NB4 (cell line): ENCODE data around the gene CRYBA2.

Experiments used
- MAX ChIP-seq: IDR thresholded peaks from 2 replicates; pipeline ENCODE4 v1.6.1; 2011; ENCODE audit warnings: low read depth, low read length
- MYC ChIP-seq: IDR thresholded peaks from 2 replicates; pipeline ENCODE4 v1.6.1; 2011; ENCODE audit warnings: low read depth, low read length
- POLR2A ChIP-seq: IDR thresholded peaks from 2 replicates; pipeline ENCODE4 v1.6.1; 2011; ENCODE audit warnings: mild to moderate bottlenecking; ENCODE audit not compliant: insufficient read length; ENCODE audit errors: extremely low read depth
- TF ChIP-seq, protein P1 (sequence below): IDR thresholded peaks from one replicate; pipeline ENCODE4 v1.5.1; 2012; ENCODE audit warnings: low read depth, low read length

DNA sequence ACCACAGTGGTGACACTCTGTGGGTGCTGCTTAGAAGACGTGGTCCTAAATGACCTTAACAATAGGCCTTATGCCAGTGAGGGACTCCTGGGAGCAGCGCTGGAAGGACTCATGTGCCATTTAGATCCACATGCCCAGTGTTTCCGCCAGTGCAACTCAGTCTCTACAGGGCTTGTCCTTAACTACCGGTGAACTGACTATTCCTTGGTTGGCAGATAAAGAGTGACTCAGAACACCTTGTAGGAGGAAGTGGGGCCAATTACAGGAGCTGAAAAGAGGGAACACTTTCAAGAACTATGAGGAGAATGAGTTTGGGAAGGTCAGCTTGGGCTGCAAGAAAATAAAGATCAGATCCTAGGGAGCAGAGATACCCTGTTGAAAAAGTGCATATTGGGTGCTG, 35.6 kb downstream of the CRYBA2 start:
- TF ChIP-seq, protein P1, sequence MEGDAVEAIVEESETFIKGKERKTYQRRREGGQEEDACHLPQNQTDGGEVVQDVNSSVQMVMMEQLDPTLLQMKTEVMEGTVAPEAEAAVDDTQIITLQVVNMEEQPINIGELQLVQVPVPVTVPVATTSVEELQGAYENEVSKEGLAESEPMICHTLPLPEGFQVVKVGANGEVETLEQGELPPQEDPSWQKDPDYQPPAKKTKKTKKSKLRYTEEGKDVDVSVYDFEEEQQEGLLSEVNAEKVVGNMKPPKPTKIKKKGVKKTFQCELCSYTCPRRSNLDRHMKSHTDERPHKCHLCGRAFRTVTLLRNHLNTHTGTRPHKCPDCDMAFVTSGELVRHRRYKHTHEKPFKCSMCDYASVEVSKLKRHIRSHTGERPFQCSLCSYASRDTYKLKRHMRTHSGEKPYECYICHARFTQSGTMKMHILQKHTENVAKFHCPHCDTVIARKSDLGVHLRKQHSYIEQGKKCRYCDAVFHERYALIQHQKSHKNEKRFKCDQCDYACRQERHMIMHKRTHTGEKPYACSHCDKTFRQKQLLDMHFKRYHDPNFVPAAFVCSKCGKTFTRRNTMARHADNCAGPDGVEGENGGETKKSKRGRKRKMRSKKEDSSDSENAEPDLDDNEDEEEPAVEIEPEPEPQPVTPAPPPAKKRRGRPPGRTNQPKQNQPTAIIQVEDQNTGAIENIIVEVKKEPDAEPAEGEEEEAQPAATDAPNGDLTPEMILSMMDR = no peak
- no peak for TF ChIP-seq POLR2A
- no peak for TF ChIP-seq MAX
- TF ChIP-seq MYC = no peak
